ENCODE results near the gene RPS2. TPM values are rescaled to one million over a fixed set of nuclear protein-coding genes. Genes with fewer than 3 reads are reported as not detected.

RPS2 gene
- total RNA-seq, 1 experiment from 2014 or later = 3,874 TPM

DNA sequence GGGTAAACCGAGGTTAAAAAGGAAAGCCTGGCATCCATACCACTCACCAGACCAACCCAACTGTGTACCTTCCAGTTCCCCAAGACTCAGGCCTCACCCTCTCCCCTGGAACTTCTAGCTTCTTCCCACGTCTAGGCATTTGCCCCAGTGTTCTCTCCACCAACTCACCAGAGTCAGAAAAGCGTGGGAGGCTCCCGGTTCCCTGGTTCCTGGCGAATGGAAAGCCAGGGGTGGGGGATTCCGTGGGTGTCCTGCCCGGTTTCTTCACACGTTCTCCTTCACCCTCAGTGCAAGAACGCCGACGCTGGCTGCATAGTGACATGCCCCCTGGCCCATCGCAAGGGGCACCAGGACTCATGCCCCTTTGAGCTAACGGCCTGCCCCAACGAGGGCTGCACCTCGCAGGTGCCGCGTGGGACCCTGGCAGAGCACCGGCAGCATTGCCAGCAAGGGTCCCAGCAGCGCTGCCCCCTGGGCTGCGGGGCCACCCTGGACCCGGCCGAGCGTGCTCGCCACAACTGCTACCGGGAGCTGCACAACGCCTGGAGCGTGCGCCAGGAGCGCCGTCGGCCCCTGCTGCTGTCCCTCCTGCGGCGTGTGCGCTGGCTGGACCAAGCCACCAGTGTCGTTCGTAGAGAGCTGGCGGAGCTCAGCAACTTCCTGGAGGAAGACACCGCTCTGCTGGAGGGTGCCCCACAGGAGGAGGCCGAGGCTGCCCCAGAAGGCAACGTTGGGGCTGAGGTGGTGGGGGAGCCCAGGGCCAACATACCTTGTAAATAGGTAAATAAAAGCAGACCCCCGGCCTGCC is 3.7 kb upstream of the RPS2 start:
- no peak overlapping the region for H3K56ac ChIP-seq (ENCODE audit: insufficient read length, low read depth, low read length)
- no peak overlapping the region for H2BK12ac ChIP-seq (ENCODE audit: insufficient read length, low read depth, low read length)
- H3K27ac ChIP-seq (ENCODE audit: insufficient read length, low read depth, low read length) = no peak overlapping the region
- Mint-ChIP-seq H3K4me3 (no peak overlapping the region), H3K27ac (no peak overlapping the region), H3K27me3 (ENCODE audit: low read depth) (peaks cover 2% of the 10 kb centered on the region; the same call in 1 of the 2 replicates), H3K4me1 (peaks cover 15 to 27% of the 10 kb centered on the region in 2 experiments), H3K36me3 (ENCODE audit: insufficient read depth in 1 of 3, low read depth in 3 of 3) (peaks cover 9 to 14% (median 10%) of the 10 kb centered on the region in 3 experiments), H3K9me3 (peaks cover 0 to 3% of the 10 kb centered on the region in 2 experiments; a peak in 3 of 5 replicates)
- H3K79me1 ChIP-seq (ENCODE audit: insufficient read depth, low read depth, low read length, poor library complexity, severe bottlenecking) = peaks cover 5% of the 10 kb centered on the region
- no peak overlapping the region for H2BK20ac ChIP-seq (ENCODE audit: low read depth, low read length, poor library complexity, severe bottlenecking)
- H4K8ac ChIP-seq (replicated peaks; ENCODE audit: insufficient read length, low read depth, low read length) = no peak overlapping the region
- no peak for DNase-seq
- no CpG with 5 or more reads among the region's 41 CpGs for whole genome bisulfite sequencing (ENCODE audit: extremely low coverage, insufficient read length, low lambda C conversion rate)
- no peaks in the 10 kb centered on the region for H4K20me1 ChIP-seq (ENCODE audit: control insufficient read depth, insufficient read depth, insufficient read length)
- peaks cover 21% of the 10 kb centered on the region for H3K23me2 ChIP-seq (ENCODE audit: insufficient read length, low read depth, low read length, poor library complexity, severe bottlenecking)
- H3K79me2 ChIP-seq (ENCODE audit: insufficient read depth, low read length) = peaks cover 23% of the 10 kb centered on the region
- TF ChIP-seq, protein P1, sequence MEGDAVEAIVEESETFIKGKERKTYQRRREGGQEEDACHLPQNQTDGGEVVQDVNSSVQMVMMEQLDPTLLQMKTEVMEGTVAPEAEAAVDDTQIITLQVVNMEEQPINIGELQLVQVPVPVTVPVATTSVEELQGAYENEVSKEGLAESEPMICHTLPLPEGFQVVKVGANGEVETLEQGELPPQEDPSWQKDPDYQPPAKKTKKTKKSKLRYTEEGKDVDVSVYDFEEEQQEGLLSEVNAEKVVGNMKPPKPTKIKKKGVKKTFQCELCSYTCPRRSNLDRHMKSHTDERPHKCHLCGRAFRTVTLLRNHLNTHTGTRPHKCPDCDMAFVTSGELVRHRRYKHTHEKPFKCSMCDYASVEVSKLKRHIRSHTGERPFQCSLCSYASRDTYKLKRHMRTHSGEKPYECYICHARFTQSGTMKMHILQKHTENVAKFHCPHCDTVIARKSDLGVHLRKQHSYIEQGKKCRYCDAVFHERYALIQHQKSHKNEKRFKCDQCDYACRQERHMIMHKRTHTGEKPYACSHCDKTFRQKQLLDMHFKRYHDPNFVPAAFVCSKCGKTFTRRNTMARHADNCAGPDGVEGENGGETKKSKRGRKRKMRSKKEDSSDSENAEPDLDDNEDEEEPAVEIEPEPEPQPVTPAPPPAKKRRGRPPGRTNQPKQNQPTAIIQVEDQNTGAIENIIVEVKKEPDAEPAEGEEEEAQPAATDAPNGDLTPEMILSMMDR (conservative IDR thresholded peaks at IDR 0.05) = no peak
- no peak overlapping the region for H3K18ac ChIP-seq (ENCODE audit: insufficient read length, low read depth, low read length)
- no peak overlapping the region for H3K4ac ChIP-seq (ENCODE audit: low read depth, low read length)
- H2BK5ac ChIP-seq (ENCODE audit: insufficient read length, low read length) = no peak overlapping the region
- H2AFZ ChIP-seq (ENCODE audit: low read length) = no peak overlapping the region
- no peak overlapping the region for H3K14ac ChIP-seq (ENCODE audit: insufficient read depth, low read length)
- no peaks in the 10 kb centered on the region for H3K27me3 ChIP-seq (ENCODE audit: insufficient read depth, low read length)
- no peak overlapping the region for H3K23ac ChIP-seq (ENCODE audit: insufficient read length, low read depth, low read length)
- H3K4me2 ChIP-seq (ENCODE audit: insufficient read depth, insufficient read length, low read length) = no peak overlapping the region
- H3K4me1 ChIP-seq (ENCODE audit: insufficient read depth, low read length) = no peaks in the 10 kb centered on the region
- H2BK15ac ChIP-seq (ENCODE audit: low read depth, low read length) = no peak overlapping the region
- H3K9me3 ChIP-seq (ENCODE audit: control insufficient read depth, low read depth, low read length) = no peaks in the 10 kb centered on the region
- H4K91ac ChIP-seq (ENCODE audit: insufficient read length, low read depth, low read length) = no peak overlapping the region
- no peak overlapping the region for H3K9ac ChIP-seq (ENCODE audit: extremely low read depth, insufficient read length, low read length)
- H4K5ac ChIP-seq (ENCODE audit: insufficient read length, low read depth, low read length) = no peak overlapping the region
- H2BK120ac ChIP-seq (ENCODE audit: low read depth, low read length, poor library complexity, severe bottlenecking) = no peak overlapping the region
- H3T11ph ChIP-seq (ENCODE audit: low read length) = no peak overlapping the region
- H2AK5ac ChIP-seq (ENCODE audit: insufficient read length, low read length) = no peak overlapping the region

All from H9 (cell line).